Suprapubic skin (tissue), 4 donors: Measurements from ENCODE around the gene HOXA1. TPM values are rescaled to one million over a fixed set of nuclear protein-coding genes. Genes with fewer than 3 reads are reported as not detected.

Source experiments
- DNase-seq, 2 donors: peaks; one replicate each; pipeline ENCODE4 v3.0.0-alpha.2; 2019; ENCODE audit warnings: low spot score in 2 of 2
- H3K27ac ChIP-seq: fragments of 200-600 bp; sonication (generic); one replicate; pipeline ENCODE4 v1.5.1; 2019
- H3K27me3 ChIP-seq: fragments of 200-600 bp; sonication (generic); one replicate; pipeline ENCODE4 v1.5.1; 2019
- H3K36me3 ChIP-seq: fragments of 200-600 bp; sonication (generic); one replicate; pipeline ENCODE4 v1.5.1; 2019
- H3K4me1 ChIP-seq: fragments of 200-600 bp; sonication (generic); one replicate; pipeline ENCODE4 v1.5.1; 2019
- H3K4me3 ChIP-seq: fragments of 200-600 bp; sonication (generic); one replicate; pipeline ENCODE4 v1.5.1; 2019; ENCODE audit warnings: mild to moderate bottlenecking
- H3K9me3 ChIP-seq: fragments of 200-600 bp; sonication (generic); one replicate; pipeline ENCODE4 v1.5.1; 2019
- CTCF ChIP-seq, 2 donors: fragments of 200-600 bp in 1 of 2; fragments of 450-650 bp in 1 of 2; sonication (generic) in 1 of 2; IDR thresholded peaks; one replicate each; pipeline ENCODE4 v1.5.1; 2016 to 2019; ENCODE audit warnings: antibody characterized with exemption in 2 of 2, mild to moderate bottlenecking in 1 of 2, moderate library complexity in 1 of 2
- EP300 ChIP-seq: sonication (generic); formaldehyde crosslinking; IDR thresholded peaks from one replicate; pipeline ENCODE4 v1.6.1; 2017; ENCODE audit warnings: antibody characterized with exemption
- POLR2A ChIP-seq, 2 donors: fragments of 450-650 bp; IDR thresholded peaks; one replicate each; pipeline ENCODE4 v1.6.1; 2017; ENCODE audit warnings: antibody characterized with exemption in 2 of 2, mild to moderate bottlenecking in 2 of 2, moderate library complexity in 2 of 2
- POLR2AphosphoS5 ChIP-seq, 3 donors: sonication (generic); formaldehyde crosslinking; IDR thresholded peaks; one replicate each; pipeline ENCODE4 v1.6.1; 2017; ENCODE audit warnings: antibody characterized with exemption in 3 of 3
- WGBS: methylation state at CpG from one replicate; pipeline ENCODE4 v1.1.5; 2018; 5-methylcytosine and 5-hydroxymethylcytosine counted together
- total RNA-seq, 4 donors: library from RNA; depleted of rRNA; stranded (reverse); fragments of >200 nt; gene quantifications; one replicate each; pipeline ENCODE4 v1.1.0, GENCODE V29; 2016

The HOXA1 gene
- total RNA-seq, 4 donors from 2014 or later, result 2.5 to 4.0 (median 3.1) TPM

- peaks cover 57% of the 10 kb centered on the region for H3K4me1 ChIP-seq
- H3K27me3 ChIP-seq, result no peaks in the 10 kb centered on the region
- WGBS, result 26% methylated on average over 2 of the region's 2 CpGs
- peak in 1 of 2 donors; percentile 67 for DNase-seq
- no peak overlapping the region for H3K4me3 ChIP-seq
- H3K36me3 ChIP-seq, result no peaks in the 10 kb centered on the region
- H3K9me3 ChIP-seq, result no peaks in the 10 kb centered on the region
- TF ChIP-seq EP300 (no peak), CTCF (IDR thresholded peaks at IDR 0.05) (no peak), POLR2AphosphoS5 (IDR thresholded peaks at IDR 0.05) (peak in 1 of 3 donors; percentile 73), POLR2A (IDR thresholded peaks at IDR 0.05) (no peak)
- no peak overlapping the region for H3K27ac ChIP-seq
Measured at GRCh38 chr7:27134392-27134791, 38.6 kb upstream of the HOXA1 start.

DNA sequence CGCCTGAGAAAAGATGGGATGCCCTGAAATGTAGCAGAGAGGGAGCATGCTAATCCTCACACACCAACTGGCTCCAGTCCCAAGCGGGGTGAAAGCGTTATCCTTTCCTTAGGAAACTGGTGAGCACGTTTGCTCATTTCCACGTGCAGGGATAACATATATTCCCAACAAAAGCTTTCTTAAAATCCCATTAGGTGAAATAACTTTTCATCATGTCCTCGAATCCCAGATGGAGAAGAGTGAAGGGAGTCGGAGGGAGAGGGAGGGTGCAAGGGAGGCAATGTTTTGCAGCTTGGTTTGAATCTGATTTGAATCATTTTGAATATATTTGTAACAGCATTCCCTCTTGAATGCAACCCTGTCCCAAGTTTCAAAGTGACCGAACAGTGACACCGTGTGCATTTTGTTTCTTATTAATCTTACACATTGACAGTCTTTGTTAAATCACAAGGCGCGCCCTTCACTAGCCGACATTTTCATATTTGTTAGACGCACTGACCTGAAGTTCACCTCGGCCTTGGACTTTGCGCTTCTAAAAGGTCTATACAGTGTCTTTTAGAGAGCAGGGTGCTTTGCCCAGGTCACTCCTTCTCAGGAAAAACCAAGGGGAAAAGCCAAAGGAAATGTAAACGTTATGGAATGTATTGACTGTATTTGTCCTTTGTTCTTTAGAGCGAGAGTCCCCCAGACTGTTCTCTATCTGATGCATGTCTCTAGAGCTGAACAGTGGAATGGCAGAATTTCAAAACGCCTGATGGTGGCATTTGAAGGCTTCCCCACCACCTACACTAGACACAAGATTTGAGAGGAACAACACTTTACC, 37.8 kb upstream of the HOXA1 start:
- Histone ChIP-seq H3K27me3 (no peaks in the 10 kb centered on the region), H3K4me1 (peaks cover 57% of the 10 kb centered on the region), H3K9me3 (no peaks in the 10 kb centered on the region), H3K27ac (no peak overlapping the region), H3K4me3 (no peak overlapping the region), H3K36me3 (no peaks in the 10 kb centered on the region)
- DNase-seq, result no peak
- TF ChIP-seq POLR2A (IDR thresholded peaks at IDR 0.05) (no peak), CTCF (IDR thresholded peaks at IDR 0.05) (no peak), EP300 (no peak), POLR2AphosphoS5 (IDR thresholded peaks at IDR 0.05) (no peak)
- 73% methylated on average over 18 of the region's 18 CpGs for WGBS

DNA sequence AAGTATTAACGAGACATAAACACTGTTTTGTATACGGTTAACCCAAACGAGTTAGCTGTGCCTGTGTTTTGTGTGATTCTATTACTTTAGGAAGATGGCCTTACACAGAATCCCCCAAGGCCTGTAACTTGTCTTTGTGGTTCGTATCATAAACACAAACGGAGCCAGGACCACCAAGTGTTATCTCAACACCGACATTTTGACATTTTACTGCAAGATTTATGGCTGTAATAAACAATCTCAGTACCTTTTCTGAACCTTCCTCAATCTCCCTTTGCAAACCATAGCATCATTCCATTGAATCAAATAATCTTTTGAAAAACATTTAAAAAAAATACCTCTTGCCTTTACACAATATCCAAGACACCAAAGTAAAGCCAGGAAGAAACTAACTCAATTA, 37.2 kb upstream of the HOXA1 start:
- Histone ChIP-seq H3K4me3 (no peak overlapping the region), H3K4me1 (peaks cover 51% of the 10 kb centered on the region), H3K27ac (no peak overlapping the region), H3K27me3 (no peaks in the 10 kb centered on the region), H3K36me3 (no peaks in the 10 kb centered on the region), H3K9me3 (no peaks in the 10 kb centered on the region)
- no peak for TF ChIP-seq CTCF (IDR thresholded peaks at IDR 0.05)
- no peak for TF ChIP-seq POLR2AphosphoS5 (IDR thresholded peaks at IDR 0.05)
- no peak for TF ChIP-seq EP300
- DNase-seq, result no peak
- 65% methylated on average over 6 of the region's 6 CpGs for WGBS

- H3K27ac ChIP-seq, result no peak overlapping the region
- no peak overlapping the region for H3K4me3 ChIP-seq
- no peaks in the 10 kb centered on the region for H3K9me3 ChIP-seq
- DNase-seq, result no peak
- H3K36me3 ChIP-seq, result no peaks in the 10 kb centered on the region
- H3K27me3 ChIP-seq, result no peaks in the 10 kb centered on the region
- 75% methylated on average over 2 of the region's 2 CpGs for WGBS
- no peak for TF ChIP-seq POLR2A (IDR thresholded peaks at IDR 0.05)
- no peak for TF ChIP-seq CTCF (IDR thresholded peaks at IDR 0.05)
- no peak for TF ChIP-seq EP300
- TF ChIP-seq POLR2AphosphoS5 (IDR thresholded peaks at IDR 0.05), result no peak
- peaks cover 46% of the 10 kb centered on the region for H3K4me1 ChIP-seq
Measured at GRCh38 chr7:27132214-27132613, 36.4 kb upstream of the HOXA1 start.

DNA sequence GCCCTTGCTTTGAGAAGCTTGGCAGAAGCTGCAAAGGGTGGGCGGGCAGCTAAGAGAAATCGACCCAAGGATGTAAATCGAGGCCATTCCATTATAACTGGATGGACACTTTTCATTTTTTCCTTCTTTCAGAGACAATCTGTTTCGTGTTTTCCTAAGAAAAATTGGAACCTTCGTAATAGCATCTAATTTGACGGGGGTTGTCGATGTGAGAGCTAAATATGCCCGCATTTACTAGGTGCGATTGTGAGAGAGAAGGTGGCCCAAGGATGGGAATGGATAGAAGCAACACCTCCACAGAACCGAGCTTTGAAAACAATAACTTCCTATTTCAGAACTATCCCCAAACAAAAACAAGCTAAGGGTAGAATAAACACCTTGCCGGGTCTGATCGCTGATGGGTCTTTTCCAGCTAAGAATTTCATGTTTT, 35.6 kb upstream of the HOXA1 start:
- WGBS, result 44% methylated on average over 12 of the region's 12 CpGs

More for the DNA sequence above, 35.6 kb upstream of the HOXA1 start:
- DNase-seq, result no peak
- Histone ChIP-seq H3K27me3 (no peaks in the 10 kb centered on the region), H3K9me3 (no peaks in the 10 kb centered on the region), H3K4me3 (peak overlapping the region; percentile 85), H3K4me1 (peaks cover 38% of the 10 kb centered on the region), H3K27ac (peak overlapping the region; percentile 87), H3K36me3 (no peaks in the 10 kb centered on the region)
- TF ChIP-seq POLR2AphosphoS5 (IDR thresholded peaks at IDR 0.05) (no peak), CTCF (IDR thresholded peaks at IDR 0.05) (no peak), EP300 (no peak), POLR2A (IDR thresholded peaks at IDR 0.05) (no peak)
